IPS DF 6.9 (cell line): ENCODE data around the gene ABHD8.
A peak's percentile ranks its signal among the peaks of the same experiment; 100 is the strongest.
"Not testable (repeated sequence)": the region's sequence is repeated elsewhere in the genome, so short reads cannot be mapped to it uniquely, and the experiment has no call there.

ENCODE experiments used
- DNase-seq: peaks from one replicate; pipeline ENCODE4 v3.0.0-alpha.2; 2013; ENCODE audit warnings: low read depth, low spot score
- H3K27ac ChIP-seq: one replicate; pipeline ENCODE4 v1.5.1; 2013; ENCODE audit warnings: low read length, control low read depth
- H3K27me3 ChIP-seq: 2 replicates; pipeline ENCODE4 v1.6.1; 2013; ENCODE audit warnings: mild to moderate bottlenecking, low read length; ENCODE audit not compliant: control insufficient read depth, insufficient read depth
- H3K36me3 ChIP-seq: 2 replicates; pipeline ENCODE4 v1.6.1; 2013; ENCODE audit warnings: low read length; ENCODE audit not compliant: control insufficient read depth, insufficient read depth
- H3K4me1 ChIP-seq: 2 replicates; pipeline ENCODE4 v1.6.1; 2013; ENCODE audit warnings: low read length; ENCODE audit not compliant: control insufficient read depth, insufficient read depth
- H3K4me3 ChIP-seq: 2 replicates; pipeline ENCODE4 v1.5.1; 2013; ENCODE audit warnings: mild to moderate bottlenecking, low read length
- H3K9me3 ChIP-seq: 2 replicates; pipeline ENCODE4 v1.6.1; 2013; ENCODE audit warnings: low read length, inconsistent platforms; ENCODE audit not compliant: control insufficient read depth, insufficient read depth
- WGBS: extraction: QIAGEN DNeasy Blood & Tissue Kit; methylation state at CpG from one replicate; pipeline ENCODE4 v1.1.7; 2013; ENCODE audit warnings: mixed read lengths, missing lambda C conversion rate; ENCODE audit not compliant: insufficient read length, insufficient coverage; 5-methylcytosine and 5-hydroxymethylcytosine counted together

ABHD8 gene

GRCh38 chr19:17305517-17306284 lies 2.5 kb upstream of the ABHD8 start, which contains the start of gene MRPL34:
MRPL34 (plus strand) TSS chr19:17305872; CDS start chr19:17305893, 21 bp downstream.
- no peak within 1 kb of the TSS for H3K27ac ChIP-seq
- H3K9me3 ChIP-seq = no peaks in the 10 kb centered on the region
- H3K36me3 ChIP-seq = peaks cover 7% of the 10 kb centered on the region; the same call in 1 of the 2 replicates
- H3K4me1 ChIP-seq = peaks cover 4% of the 10 kb centered on the region; the same call in 1 of the 2 replicates
- WGBS = no CpG with 5 or more reads among the region's 55 CpGs
- no peaks in the 10 kb centered on the region for H3K27me3 ChIP-seq
- H3K4me3 ChIP-seq = peak within 1 kb of the TSS; percentile 88
- DNase-seq = no peak

GRCh38 chr19:17305216-17305516 lies 1.9 kb upstream of the ABHD8 start:
- no peaks in the 10 kb centered on the region for H3K9me3 ChIP-seq
- H3K4me1 ChIP-seq = peaks cover 1% of the 10 kb centered on the region; the same call in 1 of the 2 replicates
- peaks cover 7% of the 10 kb centered on the region; the same call in 1 of the 2 replicates for H3K36me3 ChIP-seq
- H3K27me3 ChIP-seq = no peaks in the 10 kb centered on the region
- no peak overlapping the region for H3K27ac ChIP-seq
- DNase-seq = no peak
- no CpG with 5 or more reads among the region's 7 CpGs for WGBS
- no peak overlapping the region for H3K4me3 ChIP-seq

- Histone ChIP-seq H3K4me3 (no peak overlapping the region), H3K9me3 (no peaks in the 10 kb centered on the region), H3K27me3 (no peaks in the 10 kb centered on the region), H3K4me1 (peaks cover 1% of the 10 kb centered on the region; the same call in 1 of the 2 replicates), H3K27ac (no peak overlapping the region), H3K36me3 (peaks cover 7% of the 10 kb centered on the region; the same call in 1 of the 2 replicates)
- DNase-seq = no peak
- no CpG with 5 or more reads among the region's 12 CpGs for WGBS
Measured at GRCh38 chr19:17304386-17305215, 1.4 kb upstream of the ABHD8 start.

- H3K27me3 ChIP-seq = no peaks in the 10 kb centered on the region
- H3K4me1 ChIP-seq = peaks cover 1% of the 10 kb centered on the region; the same call in 1 of the 2 replicates
- H3K9me3 ChIP-seq = no peaks in the 10 kb centered on the region
- H3K36me3 ChIP-seq = peaks cover 7% of the 10 kb centered on the region; the same call in 1 of the 2 replicates
- no peak for DNase-seq
- H3K27ac ChIP-seq = no peak overlapping the region
- WGBS = no CpG with 5 or more reads among the region's 12 CpGs
- no peak overlapping the region for H3K4me3 ChIP-seq
Measured at GRCh38 chr19:17303940-17304267, 679 bp upstream of the ABHD8 start.

- DNase-seq = no peak
- H3K4me3 ChIP-seq = peak overlapping the region; percentile 39; the same call in 1 of the 2 replicates
- no peaks in the 10 kb centered on the region for H3K27me3 ChIP-seq
- no peaks in the 10 kb centered on the region for H3K9me3 ChIP-seq
- peaks cover 9% of the 10 kb centered on the region for H3K36me3 ChIP-seq
- peaks cover 1% of the 10 kb centered on the region; the same call in 1 of the 2 replicates for H3K4me1 ChIP-seq
- no peak overlapping the region for H3K27ac ChIP-seq
- no CpG with 5 or more reads among the region's 29 CpGs for WGBS
Measured at GRCh38 chr19:17302391-17303166, 646 bp downstream of the ABHD8 start.

- Histone ChIP-seq H3K9me3 (no peaks in the 10 kb centered on the region), H3K27ac (no peak overlapping the region), H3K4me3 (no peak overlapping the region), H3K4me1 (peaks cover 1% of the 10 kb centered on the region; the same call in 1 of the 2 replicates), H3K27me3 (no peaks in the 10 kb centered on the region), H3K36me3 (peaks cover 9% of the 10 kb centered on the region)
- WGBS = no CpG with 5 or more reads among the region's 51 CpGs
- no peak for DNase-seq
Measured at GRCh38 chr19:17300992-17301619, 2.1 kb downstream of the ABHD8 start.

GRCh38 chr19:17296976-17297375 lies 6.2 kb downstream of the ABHD8 start:
- WGBS = no CpG with 5 or more reads among the region's 6 CpGs
- peaks cover 13% of the 10 kb centered on the region for H3K36me3 ChIP-seq
- no peaks in the 10 kb centered on the region for H3K9me3 ChIP-seq
- 0 out of 2 replicates have a peak, but pooled peaks cover 3% of the 10 kb centered on the region for H3K4me1 ChIP-seq
- H3K27ac ChIP-seq = no peak overlapping the region
- no peak overlapping the region for H3K4me3 ChIP-seq
- H3K27me3 ChIP-seq = no peaks in the 10 kb centered on the region
- DNase-seq = no peak

GRCh38 chr19:17296273-17296672 lies 7.0 kb downstream of the ABHD8 start:
- H3K4me1 ChIP-seq = 0 out of 2 replicates have a peak, but pooled peaks cover 5% of the 10 kb centered on the region
- H3K27me3 ChIP-seq = no peaks in the 10 kb centered on the region
- no CpG with 5 or more reads among the region's 4 CpGs for WGBS
- no peak overlapping the region for H3K27ac ChIP-seq
- no peak for DNase-seq
- H3K4me3 ChIP-seq = no peak overlapping the region
- H3K9me3 ChIP-seq = no peaks in the 10 kb centered on the region
- peaks cover 10% of the 10 kb centered on the region for H3K36me3 ChIP-seq

- not testable (repeated sequence) for H3K4me1 ChIP-seq, H3K4me3 ChIP-seq, DNase-seq, H3K27me3 ChIP-seq, H3K27ac ChIP-seq, H3K36me3 ChIP-seq, H3K9me3 ChIP-seq
- no CpG with 5 or more reads among the region's 6 CpGs for WGBS
Measured at GRCh38 chr19:17295551-17295950, 7.7 kb downstream of the ABHD8 start.
